Esophagus mucosa (tissue), 1 donor: ENCODE results near the gene TMEM184A. TPM values are rescaled to one million over a fixed set of nuclear protein-coding genes. Genes with fewer than 3 reads are reported as not detected.

ENCODE experiments used
- ATAC-seq: fragments of 200-7000 bp; cut with Tn5 transposase; one replicate; pipeline ENCODE4 v1.9.1; 2020
- total RNA-seq: library from RNA; stranded (reverse); gene quantifications from one replicate; pipeline ENCODE4 v1.2.4, GENCODE V29; 2023
- donor health status: DM: yes; HTN: yes; CAD: no.

TMEM184A gene
- total RNA-seq, 1 donor from 2014 or later, result 86.6 TPM

GRCh38 chr7:1550005-1550845 lies 5.8 kb downstream of the TMEM184A start:
- ATAC-seq, result no peak

DNA sequence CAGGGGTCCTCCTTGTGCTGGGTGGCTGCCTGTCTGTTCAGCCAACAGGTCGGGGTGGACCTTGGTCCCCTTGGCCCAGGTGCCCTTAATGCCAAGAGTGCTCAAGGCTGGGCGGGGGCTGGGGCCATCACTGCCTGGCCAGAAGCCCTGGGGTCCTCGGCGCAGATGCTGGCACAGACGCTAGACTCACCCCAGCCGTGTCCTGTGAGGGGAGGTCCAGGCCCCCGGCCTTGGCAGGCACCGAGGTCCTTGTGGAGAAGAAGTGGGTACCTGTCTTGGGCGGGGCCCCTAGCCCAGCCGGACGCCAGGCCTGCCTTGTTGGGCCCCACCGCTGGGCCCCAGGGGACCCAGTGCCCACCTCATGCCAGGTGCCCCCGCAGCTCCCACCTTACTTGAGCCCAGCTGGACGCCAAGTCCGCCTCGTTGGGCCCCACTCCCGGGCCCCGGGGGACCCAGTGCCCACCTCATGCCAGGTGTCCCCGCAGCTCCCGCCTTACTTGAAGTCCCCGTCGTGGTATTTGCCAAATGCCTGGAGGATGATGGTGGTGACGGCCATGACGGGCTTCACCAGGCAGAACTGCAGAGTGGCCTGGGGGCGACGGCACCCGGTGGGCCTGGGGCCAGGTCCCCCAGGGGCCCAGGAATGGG lies 6.5 kb downstream of the TMEM184A start:
- ATAC-seq, result no peak

DNA sequence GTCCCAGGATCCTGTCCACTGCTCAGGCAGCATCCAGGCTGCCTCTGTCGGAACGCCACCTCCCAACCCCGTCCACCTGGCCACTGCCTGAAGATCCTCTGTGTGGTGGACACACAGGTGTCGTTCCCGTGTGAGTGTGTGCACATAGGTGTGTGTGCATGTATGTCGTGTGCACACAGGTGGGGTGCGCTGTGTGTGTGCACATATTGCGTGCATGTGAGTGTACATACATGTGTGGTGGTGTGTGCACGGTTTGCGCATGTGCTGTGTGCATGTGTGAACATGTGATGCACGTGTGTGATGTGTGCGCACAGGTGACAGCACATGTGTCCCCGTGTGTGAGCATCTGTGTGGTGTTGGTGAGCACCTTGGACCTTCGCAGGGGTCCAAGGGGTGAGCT lies 7.1 kb downstream of the TMEM184A start:
- no peak for ATAC-seq

DNA sequence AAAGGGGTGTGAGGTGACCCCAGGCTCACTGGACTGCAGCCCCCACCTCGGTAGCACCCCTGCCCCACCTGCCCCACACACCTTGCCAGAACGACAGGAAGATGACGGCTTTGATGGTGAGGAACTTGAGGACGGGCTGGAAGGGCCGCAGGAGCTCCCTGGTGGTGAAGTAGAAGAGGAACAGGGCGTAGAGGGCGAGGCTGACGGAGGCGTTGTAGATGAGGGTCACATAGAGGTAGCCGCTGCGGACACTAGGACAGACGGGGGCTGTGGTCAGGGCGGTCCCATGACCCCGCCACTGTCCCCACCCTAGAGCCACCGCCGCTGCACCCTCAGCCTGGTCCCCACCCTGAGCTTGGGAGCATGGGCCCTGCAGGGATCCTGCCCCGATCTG lies 7.6 kb downstream of the TMEM184A start:
- ATAC-seq, result no peak

DNA sequence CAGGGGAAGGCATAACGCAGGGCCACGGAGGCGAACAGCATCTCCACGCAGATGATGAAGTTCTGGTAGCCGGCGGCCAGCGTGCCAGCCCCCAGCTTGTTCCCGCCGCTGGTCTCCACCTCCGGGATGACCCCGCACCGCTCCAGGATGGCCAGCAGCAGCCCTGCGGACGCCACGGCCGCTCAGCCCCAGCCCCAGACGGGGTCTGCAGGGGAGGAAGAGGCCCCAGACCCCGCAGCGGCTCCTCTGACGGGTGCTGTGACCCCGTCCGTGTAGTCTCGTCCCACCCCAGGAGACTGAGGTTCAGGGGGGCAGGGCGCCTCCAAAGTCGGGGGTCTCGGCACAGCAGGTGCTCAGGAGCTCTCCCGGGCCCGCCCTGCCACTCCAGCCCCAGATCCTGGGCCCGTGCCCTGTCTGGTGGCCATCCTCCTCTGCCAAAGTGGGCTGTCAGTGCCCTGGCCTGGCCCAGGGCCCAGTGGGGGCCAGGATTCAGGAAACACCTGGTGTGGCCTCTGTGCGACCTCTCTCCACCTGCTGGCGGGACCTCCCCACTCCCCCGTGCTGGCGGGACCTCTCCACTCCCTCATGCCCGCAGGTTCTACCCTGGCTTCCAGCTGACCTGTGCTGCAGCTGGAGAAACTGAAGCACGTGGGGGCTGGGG lies 8.1 kb downstream of the TMEM184A start:
- ATAC-seq, result no peak

DNA sequence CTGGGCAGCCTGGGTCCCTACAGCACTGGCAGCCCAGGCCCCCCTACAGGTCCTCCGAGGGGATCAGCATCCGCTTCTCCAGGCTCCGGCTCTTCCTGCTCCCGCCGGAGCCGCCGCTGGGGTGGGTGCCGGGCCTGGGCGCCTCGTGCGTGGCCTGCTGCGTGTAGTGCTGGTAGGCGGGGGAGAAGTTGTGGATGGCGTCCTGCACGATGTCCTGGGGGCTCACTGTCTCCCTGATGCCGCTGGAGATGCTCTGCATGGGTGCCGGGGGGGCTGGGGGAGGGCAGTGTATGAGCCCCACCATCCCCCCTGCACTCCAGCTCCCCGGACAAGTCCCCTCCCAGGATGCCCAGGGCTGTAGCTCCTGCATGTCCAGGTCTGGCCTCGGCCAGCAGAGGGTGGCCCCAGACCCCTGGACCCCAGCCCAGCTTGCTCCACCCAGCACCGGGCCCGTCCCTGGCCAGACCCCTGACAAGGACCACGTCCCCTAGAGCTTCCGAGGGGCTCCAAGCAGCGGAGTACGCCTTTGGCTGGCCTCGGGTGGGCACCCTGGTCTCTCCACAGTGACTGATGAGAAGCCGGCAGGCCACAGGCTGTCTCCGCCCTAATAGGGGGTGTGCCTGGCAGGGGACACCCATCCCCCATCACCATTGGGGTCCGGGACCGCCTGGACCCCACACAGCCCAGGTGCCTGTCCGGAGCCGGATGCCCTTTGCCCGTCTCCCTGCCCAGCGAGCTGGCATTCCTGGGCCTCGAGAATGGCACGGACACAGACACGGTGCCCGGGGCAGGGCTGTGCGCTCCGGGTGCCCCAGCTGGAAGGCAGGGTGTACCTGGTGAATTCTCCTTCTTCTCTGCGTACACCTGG lies 8.9 kb downstream of the TMEM184A start:
- ATAC-seq, result no peak

- ATAC-seq, result no peak
Observed at GRCh38 chr7:1546274-1546908, 9.6 kb downstream of the TMEM184A start.

GRCh38 chr7:1545417-1546246 lies 10.4 kb downstream of the TMEM184A start:
- ATAC-seq, result no peak

DNA sequence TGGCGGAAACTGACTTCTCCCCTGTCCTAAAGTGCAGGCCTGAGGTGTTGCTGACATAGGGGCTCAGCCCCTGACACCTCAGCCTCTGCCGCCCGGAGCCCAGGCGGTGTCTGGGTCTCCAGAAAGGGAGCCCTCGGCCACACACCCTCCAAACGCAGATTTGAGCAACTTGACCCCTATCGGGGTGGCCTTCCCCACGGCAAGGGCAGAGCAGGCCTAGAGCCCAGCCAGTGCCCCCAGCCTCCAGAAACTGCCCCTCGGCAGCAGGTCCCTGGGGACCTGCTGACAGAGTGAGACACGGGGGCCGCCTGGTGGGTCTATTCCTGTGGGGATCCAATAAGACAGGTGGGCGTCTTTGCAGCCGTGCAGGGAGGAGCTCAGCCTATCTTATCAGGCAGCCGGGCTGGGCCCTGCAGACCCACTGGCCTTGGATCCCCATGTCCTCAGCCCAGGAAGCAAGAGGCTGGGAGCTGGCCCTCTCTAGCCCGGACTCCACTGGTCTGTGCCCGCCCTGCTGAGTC lies 11.0 kb downstream of the TMEM184A start:
- no peak for ATAC-seq

DNA sequence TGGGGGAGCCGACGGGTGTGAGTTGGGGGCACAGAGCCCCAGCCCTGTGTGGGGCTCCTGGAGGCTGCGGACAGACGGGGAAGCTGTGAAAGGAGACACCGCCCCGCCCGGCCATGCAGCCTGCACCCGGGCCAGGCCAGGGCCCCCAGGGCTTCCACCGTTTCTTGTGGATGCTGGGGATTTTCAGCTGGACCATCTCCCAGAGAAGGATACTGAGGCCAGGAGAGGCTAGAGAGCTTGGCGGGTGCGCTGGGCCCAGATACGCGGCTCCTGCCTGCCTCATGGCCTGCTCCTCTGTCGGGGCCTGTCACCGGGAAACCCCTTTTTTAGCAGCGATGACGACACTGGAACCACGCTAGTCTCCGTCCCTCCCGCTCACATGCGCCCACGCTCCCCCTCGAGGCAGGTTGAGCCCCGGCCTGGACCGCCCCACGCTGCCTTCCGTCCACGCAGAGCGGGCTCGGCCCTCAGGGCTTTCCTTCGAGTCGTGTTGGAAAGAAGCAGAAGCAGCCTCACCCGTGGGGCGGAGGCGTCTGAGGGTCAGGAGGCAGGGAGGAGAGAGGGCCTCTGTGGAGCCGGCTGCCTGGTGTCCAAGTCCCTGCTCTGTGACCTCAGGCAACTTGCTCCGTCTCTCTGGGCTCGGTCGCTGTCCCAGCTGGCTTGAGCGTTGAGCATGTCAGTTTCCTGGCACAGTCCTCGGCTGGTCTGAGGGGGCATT lies 11.7 kb downstream of the TMEM184A start:
- peak; percentile 5 for ATAC-seq

DNA sequence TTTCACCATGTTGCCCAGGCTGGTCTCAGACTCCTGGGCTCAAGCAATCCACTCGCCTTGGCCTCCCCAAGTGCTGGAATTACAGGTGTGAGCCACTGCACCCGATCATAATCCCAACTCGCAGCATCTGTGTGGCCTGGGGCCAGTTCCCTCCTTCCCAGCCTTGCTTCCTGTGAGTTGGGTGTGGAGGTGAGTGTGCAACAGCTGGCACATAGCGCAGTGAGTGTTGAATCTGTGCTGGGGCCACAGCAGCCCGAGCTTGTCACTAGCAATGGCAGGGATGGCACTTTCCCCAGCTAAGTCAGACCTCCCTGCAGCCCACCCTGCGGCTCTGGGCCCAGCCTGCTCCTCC lies 12.2 kb downstream of the TMEM184A start:
- peak; percentile 51 for ATAC-seq

DNA sequence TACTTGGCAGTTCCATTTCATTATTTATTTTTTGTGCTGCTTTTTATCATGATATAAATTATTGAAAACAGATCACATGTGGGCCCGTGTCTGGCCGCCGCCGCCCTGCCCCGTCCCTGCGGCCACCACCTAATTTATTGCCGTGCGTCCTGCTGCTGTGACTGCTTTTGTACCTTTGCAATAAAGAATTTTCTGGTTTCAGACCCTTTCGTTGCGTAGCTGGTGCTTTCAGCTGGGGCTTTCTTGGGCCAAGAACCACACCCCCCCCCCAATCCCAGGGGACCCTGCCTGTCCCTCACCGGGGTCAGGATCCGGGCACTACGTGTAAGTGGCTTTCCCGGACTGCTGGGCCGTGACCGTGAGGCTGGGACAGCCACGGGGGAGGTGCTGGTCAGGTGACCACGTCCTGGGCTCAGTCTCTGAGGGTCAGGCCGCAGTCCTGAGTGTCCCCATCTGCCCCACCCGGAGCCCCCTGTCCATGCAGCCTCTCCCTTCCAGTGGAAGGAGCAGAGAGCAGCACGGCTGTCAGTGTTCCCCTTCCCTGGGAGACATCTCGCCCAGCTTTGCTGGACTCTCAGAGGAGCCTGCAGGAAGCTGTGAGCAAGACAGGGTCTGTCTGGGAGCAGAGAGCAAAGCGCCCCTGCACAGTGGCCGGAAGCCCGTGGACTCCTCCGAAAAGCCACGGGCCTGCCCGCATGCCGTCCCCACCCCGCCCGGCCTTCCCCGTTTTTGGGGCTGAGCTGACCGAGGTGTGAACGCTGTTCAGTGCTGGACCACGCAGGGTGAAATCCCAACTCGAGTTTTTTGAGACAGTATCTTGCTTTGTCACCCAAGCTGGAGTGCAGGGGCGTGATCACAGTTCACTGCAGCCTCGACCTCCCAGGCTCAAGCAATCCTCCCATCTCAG lies 12.9 kb downstream of the TMEM184A start:
- peak; percentile 0 for ATAC-seq

DNA sequence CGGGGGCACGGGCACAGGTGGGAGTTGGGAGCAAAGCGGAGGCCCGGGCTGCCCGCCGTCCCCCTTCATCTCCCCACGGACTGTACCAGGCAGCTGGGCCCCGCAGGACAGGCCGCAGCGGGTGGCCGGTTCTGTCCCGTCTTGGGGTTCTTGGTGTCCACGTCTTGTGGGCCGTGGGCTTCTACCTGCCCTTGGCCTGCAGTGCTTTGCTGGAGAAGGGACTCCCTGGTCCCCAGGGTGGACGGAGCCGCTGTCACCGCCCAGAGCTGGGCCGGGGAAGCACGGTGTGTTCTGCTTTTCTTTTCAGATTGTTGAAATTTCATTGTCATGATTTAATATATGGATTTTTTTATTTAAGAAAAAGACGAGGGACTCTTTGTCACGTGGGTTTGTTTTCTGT lies 13.7 kb downstream of the TMEM184A start:
- no peak for ATAC-seq

DNA sequence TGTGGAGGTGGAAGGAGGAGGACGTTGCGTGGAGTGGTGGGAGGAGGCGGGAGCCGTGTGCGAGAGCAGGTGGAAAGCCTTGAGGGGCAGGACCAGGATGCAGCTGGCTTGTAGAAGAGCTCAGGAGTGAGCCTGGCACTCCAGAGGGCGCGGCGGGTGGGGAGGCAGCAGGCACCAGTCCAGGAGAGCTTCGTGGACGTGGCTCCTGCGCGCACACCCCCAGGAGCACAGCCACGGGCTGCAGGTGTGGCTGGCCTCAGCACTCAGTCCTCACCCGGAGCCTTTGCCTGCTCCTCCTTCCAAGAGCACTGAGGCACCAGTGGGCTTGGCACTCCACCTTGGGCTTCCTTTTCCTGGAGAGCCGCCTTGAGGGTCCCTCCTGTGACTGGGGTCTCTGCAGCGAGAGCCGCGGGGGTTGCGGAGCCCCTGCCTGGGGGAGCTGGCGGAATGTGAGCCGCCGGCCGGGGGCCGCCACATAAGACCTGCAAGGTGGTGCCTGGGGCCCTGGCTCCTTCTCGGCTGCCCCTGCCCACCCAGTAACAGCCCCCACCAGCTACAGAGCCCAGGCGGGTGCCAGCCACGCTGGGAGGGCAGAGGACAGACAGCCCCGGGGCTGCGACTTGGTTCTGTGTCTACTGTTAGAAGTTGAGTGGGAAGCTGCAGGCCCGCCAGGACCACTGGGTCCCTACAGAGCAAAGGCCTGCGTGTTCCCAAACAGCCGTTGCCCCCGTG lies 14.4 kb downstream of the TMEM184A start:
- ATAC-seq, result peak; percentile 1

DNA sequence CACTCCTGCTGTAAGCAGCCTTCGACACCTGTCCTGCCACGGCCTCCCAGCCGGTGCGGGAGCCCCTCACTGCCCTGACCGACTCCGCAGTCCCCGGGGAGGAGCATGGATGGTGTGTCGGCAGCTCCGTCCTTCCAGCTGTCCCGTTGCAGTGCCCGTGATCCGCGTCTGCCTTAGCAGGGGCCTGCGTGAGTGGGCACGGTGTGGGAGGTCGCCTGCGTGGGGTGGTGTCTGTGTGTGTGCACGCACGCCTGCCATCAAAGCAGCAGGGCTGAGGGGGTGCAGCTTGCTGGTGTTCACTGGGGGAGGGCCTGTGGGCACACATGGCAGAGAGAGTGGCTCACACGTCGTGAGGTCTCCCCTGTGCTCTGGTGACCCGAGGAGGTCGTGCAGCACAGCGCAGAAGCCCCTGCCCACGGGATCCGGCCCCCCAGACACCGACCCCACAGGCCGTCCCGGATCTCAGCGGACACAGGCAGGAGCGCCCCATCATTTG lies 15.2 kb downstream of the TMEM184A start:
- no peak for ATAC-seq

GRCh38 chr7:1539882-1540775 lies 15.9 kb downstream of the TMEM184A start:
- ATAC-seq, result no peak

DNA sequence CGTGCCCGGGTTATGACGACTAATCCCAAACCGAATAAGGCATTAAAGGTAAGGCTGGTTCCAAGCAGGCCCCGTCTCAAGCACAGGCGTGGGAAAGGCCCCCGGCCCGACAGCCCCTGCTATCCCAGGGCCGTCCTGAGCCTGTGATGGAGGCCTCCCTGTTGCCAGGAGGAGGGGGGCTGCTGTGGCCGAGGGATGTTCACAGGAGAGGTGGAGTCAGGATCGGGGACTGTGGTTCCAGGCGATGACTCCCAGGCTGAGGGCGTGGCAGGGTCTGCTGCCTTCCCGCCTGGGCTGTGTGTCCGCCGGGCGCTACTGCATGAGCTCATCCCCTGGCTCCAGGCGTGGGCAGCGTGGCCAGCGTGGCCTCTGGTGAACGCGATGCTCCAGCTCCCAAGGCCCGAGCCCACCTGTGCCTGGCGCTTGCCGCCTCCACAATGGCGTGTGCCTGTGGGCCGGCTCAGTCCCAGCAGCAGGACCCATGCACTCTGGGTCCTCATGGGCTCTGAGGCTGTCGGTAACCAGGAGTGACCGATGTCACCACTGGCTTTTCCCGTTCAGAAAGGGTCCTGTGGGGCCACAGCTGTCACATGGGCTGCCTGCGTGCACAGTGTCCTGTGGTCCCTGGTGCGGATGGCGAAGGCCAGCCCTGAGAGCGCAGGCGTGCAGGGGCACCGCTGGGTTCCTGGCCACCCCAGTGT lies 16.7 kb downstream of the TMEM184A start:
- no peak for ATAC-seq
